ENCODE results near the gene GPBP1L1. TPM values are rescaled to one million over a fixed set of nuclear protein-coding genes. Genes with fewer than 3 reads are reported as not detected.

GPBP1L1 gene
- total and polyA plus RNA-seq, 7 experiments from 2014 or later, result 104 to 180 (median 112) TPM

DNA sequence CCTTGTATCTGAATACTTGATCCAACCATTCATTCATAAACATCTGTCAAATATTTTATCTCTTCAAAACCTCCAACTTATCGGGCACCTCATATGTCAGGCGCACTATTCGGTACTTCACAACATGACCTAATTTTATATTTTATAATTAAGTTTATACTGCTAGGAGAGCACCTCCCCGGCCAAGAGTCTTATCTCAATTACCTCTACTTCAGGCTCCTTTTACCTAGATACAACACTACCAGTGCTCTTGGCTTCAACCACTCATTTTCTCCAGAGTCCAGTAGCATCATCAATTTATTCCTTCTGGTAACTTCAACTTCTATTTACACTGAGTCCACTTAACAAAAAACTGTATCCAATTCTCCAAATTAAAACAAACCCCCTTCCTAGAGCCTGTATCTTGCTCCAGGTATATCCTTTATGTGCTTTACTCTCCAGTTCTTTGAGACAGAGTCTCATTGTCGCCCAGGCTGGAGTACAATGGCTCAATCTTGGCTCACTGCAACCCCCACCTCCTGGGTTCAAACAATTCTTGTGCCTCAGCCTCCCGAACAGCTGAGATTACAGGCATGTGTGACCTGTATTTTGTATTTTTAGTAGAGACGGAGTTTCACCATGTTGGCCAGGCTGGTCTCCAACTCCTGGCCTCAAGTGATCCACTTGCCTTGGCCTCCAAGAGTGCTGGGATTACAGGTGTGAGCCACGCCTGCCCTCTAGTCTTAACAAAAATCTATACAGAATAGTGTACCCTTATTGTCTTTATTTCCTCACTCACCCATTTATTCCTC lies 18.8 kb downstream of the GPBP1L1 start:
- Histone ChIP-seq H3K4me1 (ENCODE audit: control insufficient read depth in 2 of 2, insufficient read depth in 2 of 2, low read length in 2 of 2) (peaks cover 0 to 6% of the 10 kb centered on the region in 2 donors), H3K27ac (ENCODE audit: low read depth, low read length) (no peak overlapping the region), H3K9me3 (ENCODE audit: control insufficient read depth in 2 of 3, low read length in 3 of 3) (no peaks in the 10 kb centered on the region), H3K36me3 (ENCODE audit: control insufficient read depth in 2 of 3, insufficient read depth in 3 of 3, low read length in 3 of 3) (peaks cover 0 to under 1% (median 0%) of the 10 kb centered on the region in 3 experiments), H3K27me3 (ENCODE audit: control insufficient read depth in 2 of 2, insufficient read depth in 2 of 2, low read length in 2 of 2) (no peaks in the 10 kb centered on the region), H3K4me3 (ENCODE audit: low read length) (no peak overlapping the region)
- Mint-ChIP-seq H3K27ac (peak overlapping the region in 5 of 9 donors; percentile 19 to 83 (median 26)), H3K36me3 (peaks cover 0 to 15% (median 5%) of the 10 kb centered on the region in 5 donors), H3K27me3 (no peaks in the 10 kb centered on the region), H3K9me3 (no peaks in the 10 kb centered on the region), H3K4me3 (peak overlapping the region in 3 of 10 donors; percentile 12 to 43 (median 29)), H3K4me1 (peaks cover 23 to 78% (median 59%) of the 10 kb centered on the region in 7 donors)
- CTCF ChIA-PET, result no interaction called here
- ATAC-seq (no peak), DNase-seq (no peak)
- intact Hi-C loops (cut with micrococcal nuclease), result no loop called here
- POLR2A ChIA-PET, result no interaction called here

GRCh38 chr1:45666836-45667235 lies 19.5 kb downstream of the GPBP1L1 start:
- ATAC-seq, result no peak
- H3K27me3 ChIP-seq (ENCODE audit: control insufficient read depth in 2 of 2, insufficient read depth in 2 of 2, low read length in 2 of 2), result no peaks in the 10 kb centered on the region
- H3K4me3 ChIP-seq (ENCODE audit: low read length), result no peak overlapping the region
- Mint-ChIP-seq H3K36me3 (peaks cover 0 to 13% (median 5%) of the 10 kb centered on the region in 5 donors), H3K9me3 (no peaks in the 10 kb centered on the region), H3K4me1 (peaks cover 23 to 76% (median 59%) of the 10 kb centered on the region in 7 donors), H3K27me3 (no peaks in the 10 kb centered on the region), H3K4me3 (peak overlapping the region in 1 of 10 donors; percentile 24), H3K27ac (peak overlapping the region in 3 of 9 donors; percentile 14 to 51 (median 34))
- no peak overlapping the region for H3K27ac ChIP-seq (ENCODE audit: low read depth, low read length)
- intact Hi-C loops (cut with micrococcal nuclease), result no loop called here
- no peaks in the 10 kb centered on the region for H3K9me3 ChIP-seq (ENCODE audit: control insufficient read depth in 2 of 3, low read length in 3 of 3)
- ChIA-PET CTCF (no interaction called here), POLR2A (no interaction called here)
- no peak for DNase-seq
- H3K4me1 ChIP-seq (ENCODE audit: control insufficient read depth in 2 of 2, insufficient read depth in 2 of 2, low read length in 2 of 2), result no peaks in the 10 kb centered on the region
- H3K36me3 ChIP-seq (ENCODE audit: control insufficient read depth in 2 of 3, insufficient read depth in 3 of 3, low read length in 3 of 3), result peaks cover 0 to 5% (median 0%) of the 10 kb centered on the region in 3 experiments

DNA sequence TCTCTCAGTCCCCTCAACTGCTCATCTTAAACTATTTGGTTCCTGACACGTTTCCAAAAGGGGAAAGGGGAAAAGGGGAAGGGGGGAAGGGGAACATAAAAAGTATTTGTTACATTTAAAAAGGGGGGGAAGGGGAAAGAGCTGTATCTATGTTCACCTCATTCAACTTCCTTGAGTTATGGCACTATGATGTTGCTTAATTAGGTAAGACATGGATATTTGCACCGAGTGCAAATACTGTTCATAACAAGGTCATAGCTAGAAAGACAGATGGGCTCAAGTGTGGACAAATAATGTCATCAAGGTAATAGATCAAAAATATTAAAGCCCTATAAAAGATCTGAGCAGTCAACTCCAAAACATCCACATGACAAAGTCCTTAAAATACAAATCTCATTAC lies 26.0 kb downstream of the GPBP1L1 start:
- H3K27me3 Mint-ChIP-seq, result no peaks in the 10 kb centered on the region
- ATAC-seq (no peak), DNase-seq (no peak)
- H3K36me3 Mint-ChIP-seq, result peaks cover 11 to 36% (median 14%) of the 10 kb centered on the region in 5 donors
- no peaks in the 10 kb centered on the region for H3K9me3 Mint-ChIP-seq
- H3K27ac ChIP-seq (ENCODE audit: low read depth, low read length), result no peak overlapping the region
- H3K9me3 ChIP-seq (ENCODE audit: control insufficient read depth in 2 of 3, low read length in 3 of 3), result no peaks in the 10 kb centered on the region
- H3K4me3 ChIP-seq (ENCODE audit: low read length), result no peak overlapping the region
- no peaks in the 10 kb centered on the region for H3K4me1 ChIP-seq (ENCODE audit: control insufficient read depth in 2 of 2, insufficient read depth in 2 of 2, low read length in 2 of 2)
- H3K27me3 ChIP-seq (ENCODE audit: control insufficient read depth in 2 of 2, insufficient read depth in 2 of 2, low read length in 2 of 2), result no peaks in the 10 kb centered on the region
- H3K36me3 ChIP-seq (ENCODE audit: control insufficient read depth in 2 of 3, insufficient read depth in 3 of 3, low read length in 3 of 3), result peaks cover 22 to 60% (median 29%) of the 10 kb centered on the region in 3 experiments
- peak overlapping the region in 1 of 9 donors; percentile 58 for H3K27ac Mint-ChIP-seq
- intact Hi-C loops (cut with micrococcal nuclease), result no loop called here
- CTCF ChIA-PET, result no interaction called here
- POLR2A ChIA-PET, result interaction anchor here (3.4 kb wide), 1 partner anchor 24 kb away, joined by 12 read pairs; no protein-coding TSS in a partner anchor
- H3K4me1 Mint-ChIP-seq, result peaks cover 6 to 29% (median 15%) of the 10 kb centered on the region in 7 donors
- H3K4me3 Mint-ChIP-seq, result no peak overlapping the region

DNA sequence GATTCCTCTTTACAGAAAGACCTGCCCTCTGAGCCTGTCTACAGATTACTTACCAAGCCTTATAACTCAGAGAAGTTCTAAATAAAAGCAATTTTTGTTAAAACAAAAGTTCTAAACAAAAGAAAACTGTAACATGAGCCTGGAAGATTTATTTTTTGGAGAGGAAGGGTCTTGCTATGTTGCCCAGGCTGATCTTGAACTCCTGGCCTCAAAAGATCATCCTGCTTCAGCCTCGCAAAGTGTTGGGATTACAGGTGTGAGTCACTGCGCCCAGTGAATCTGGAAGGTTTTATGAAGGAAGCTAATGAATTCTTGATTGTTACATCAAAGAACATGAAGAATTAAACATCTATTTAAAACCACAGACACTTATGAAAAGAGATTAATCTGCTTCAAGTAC lies 27.1 kb downstream of the GPBP1L1 start:
- Mint-ChIP-seq H3K4me1 (peaks cover 2 to 27% (median 11%) of the 10 kb centered on the region in 7 donors), H3K27me3 (no peaks in the 10 kb centered on the region), H3K36me3 (peaks cover 13 to 42% (median 18%) of the 10 kb centered on the region in 5 donors), H3K27ac (peak overlapping the region in 1 of 9 donors; percentile 45), H3K4me3 (no peak overlapping the region), H3K9me3 (no peaks in the 10 kb centered on the region)
- intact Hi-C loops (cut with micrococcal nuclease), result no loop called here
- ChIA-PET CTCF (no interaction called here), POLR2A (interaction anchor here (3.4 kb wide), 1 partner anchor 25 kb away, joined by 12 read pairs; no protein-coding TSS in a partner anchor)
- DNase-seq (no peak), ATAC-seq (no peak)
- peaks cover 22 to 71% (median 39%) of the 10 kb centered on the region in 3 experiments for H3K36me3 ChIP-seq (ENCODE audit: control insufficient read depth in 2 of 3, insufficient read depth in 3 of 3, low read length in 3 of 3)
- no peak overlapping the region for H3K4me3 ChIP-seq (ENCODE audit: low read length)
- no peaks in the 10 kb centered on the region for H3K4me1 ChIP-seq (ENCODE audit: control insufficient read depth in 2 of 2, insufficient read depth in 2 of 2, low read length in 2 of 2)
- no peak overlapping the region for H3K27ac ChIP-seq (ENCODE audit: low read depth, low read length)
- H3K27me3 ChIP-seq (ENCODE audit: control insufficient read depth in 2 of 2, insufficient read depth in 2 of 2, low read length in 2 of 2), result no peaks in the 10 kb centered on the region
- no peaks in the 10 kb centered on the region for H3K9me3 ChIP-seq (ENCODE audit: control insufficient read depth in 2 of 3, low read length in 3 of 3)

GRCh38 chr1:45658171-45658570 lies 28.2 kb downstream of the GPBP1L1 start:
- H3K27ac Mint-ChIP-seq, result peak overlapping the region in 2 of 9 donors; percentile 34 to 63
- CTCF ChIA-PET, result no interaction called here

GRCh38 chr1:45656573-45657226 lies 29.6 kb downstream of the GPBP1L1 start:
- Mint-ChIP-seq H3K36me3 (peaks cover 13 to 48% (median 23%) of the 10 kb centered on the region in 5 donors), H3K27me3 (no peaks in the 10 kb centered on the region), H3K4me3 (no peak overlapping the region), H3K4me1 (peaks cover 0 to 15% (median 2%) of the 10 kb centered on the region in 7 donors), H3K27ac (peak overlapping the region in 2 of 9 donors; percentile 31 to 53), H3K9me3 (no peaks in the 10 kb centered on the region)
- H3K4me1 ChIP-seq (ENCODE audit: control insufficient read depth in 2 of 2, insufficient read depth in 2 of 2, low read length in 2 of 2), result no peaks in the 10 kb centered on the region
- no peaks in the 10 kb centered on the region for H3K27me3 ChIP-seq (ENCODE audit: control insufficient read depth in 2 of 2, insufficient read depth in 2 of 2, low read length in 2 of 2)
- ChIA-PET CTCF (no interaction called here), POLR2A (interaction anchor here (0.6 kb wide), 4 partner anchors 94 to 718 kb away, joined by 3 to 5 read pairs (median 4); no protein-coding TSS in a partner anchor)
- no peak overlapping the region for H3K4me3 ChIP-seq (ENCODE audit: low read length)
- ATAC-seq (no peak), DNase-seq (no peak)
- intact Hi-C loops (cut with micrococcal nuclease), result no loop called here
- peaks cover 25 to 85% (median 44%) of the 10 kb centered on the region in 3 experiments for H3K36me3 ChIP-seq (ENCODE audit: control insufficient read depth in 2 of 3, insufficient read depth in 3 of 3, low read length in 3 of 3)
- H3K27ac ChIP-seq (ENCODE audit: low read depth, low read length), result no peak overlapping the region
- no peaks in the 10 kb centered on the region for H3K9me3 ChIP-seq (ENCODE audit: control insufficient read depth in 2 of 3, low read length in 3 of 3)

More at GRCh38 chr1:45658171-45658570, 28.2 kb downstream of the GPBP1L1 start:
- DNase-seq (no peak), ATAC-seq (no peak)
- H3K4me3 Mint-ChIP-seq, result no peak overlapping the region
- Histone ChIP-seq H3K9me3 (ENCODE audit: control insufficient read depth in 2 of 3, low read length in 3 of 3) (no peaks in the 10 kb centered on the region), H3K36me3 (ENCODE audit: control insufficient read depth in 2 of 3, insufficient read depth in 3 of 3, low read length in 3 of 3) (peaks cover 22 to 78% (median 41%) of the 10 kb centered on the region in 3 experiments), H3K4me1 (ENCODE audit: control insufficient read depth in 2 of 2, insufficient read depth in 2 of 2, low read length in 2 of 2) (no peaks in the 10 kb centered on the region), H3K27me3 (ENCODE audit: control insufficient read depth in 2 of 2, insufficient read depth in 2 of 2, low read length in 2 of 2) (no peaks in the 10 kb centered on the region), H3K27ac (ENCODE audit: low read depth, low read length) (no peak overlapping the region), H3K4me3 (ENCODE audit: low read length) (no peak overlapping the region)
- peaks cover 0 to 22% (median 6%) of the 10 kb centered on the region in 7 donors for H3K4me1 Mint-ChIP-seq
- POLR2A ChIA-PET, result interaction anchor here (3.4 kb wide), 1 partner anchor 26 kb away, joined by 12 read pairs; no protein-coding TSS in a partner anchor
- peaks cover 13 to 39% (median 17%) of the 10 kb centered on the region in 5 donors for H3K36me3 Mint-ChIP-seq
- no peaks in the 10 kb centered on the region for H3K27me3 Mint-ChIP-seq
- no peaks in the 10 kb centered on the region for H3K9me3 Mint-ChIP-seq
- intact Hi-C loops (cut with micrococcal nuclease), result no loop called here

All from naive thymus-derived CD4-positive, alpha-beta T cell (primary cell).